Esophagus squamous epithelium (tissue), 5 donors: ENCODE data around the gene HOXD13. TPM values are rescaled to one million over a fixed set of nuclear protein-coding genes. Genes with fewer than 3 reads are reported as not detected.

Source experiments
- DNase-seq: peaks from one replicate; lab custom pipeline; 2025; lab: John Stamatoyannopoulos, UW
- H3K27ac ChIP-seq, 4 donors: fragments of 200-600 bp; sonication (generic); one replicate each; pipeline ENCODE4 v1.5.1; 2016 to 2019; ENCODE audit warnings: mild to moderate bottlenecking in 1 of 4
- H3K27me3 ChIP-seq, 4 donors: fragments of 200-600 bp; sonication (generic); 1 replicate in 3 of 4; 2 replicates in 1 of 4; pipeline versions ENCODE4 v1.5.1 to v1.6.0; 2017 to 2021; ENCODE audit warnings: antibody characterized with exemption in 1 of 4
- H3K36me3 ChIP-seq, 3 donors: fragments of 200-600 bp; sonication (generic); one replicate each; pipeline ENCODE4 v1.5.1; 2016 to 2019
- H3K4me1 ChIP-seq, 3 donors: fragments of 200-600 bp; sonication (generic); one replicate each; pipeline ENCODE4 v1.5.1; 2017 to 2019
- H3K4me3 ChIP-seq, 4 donors: fragments of 200-600 bp; sonication (generic); 1 replicate in 3 of 4; 2 replicates in 1 of 4; pipeline ENCODE4 v1.5.1; 2016 to 2019; ENCODE audit warnings: mild to moderate bottlenecking in 2 of 4, moderate library complexity in 1 of 4
- H3K9me3 ChIP-seq, 3 donors: fragments of 200-600 bp; sonication (generic); one replicate each; pipeline ENCODE4 v1.5.1; 2016 to 2019
- CTCF ChIP-seq, 6 experiments: fragments of 450-650 bp in 4 of 6; fragments of 200-600 bp in 2 of 6; sonication (generic) in 2 of 6; IDR thresholded peaks; one replicate each; pipeline ENCODE4 v1.5.1; 2016 to 2019; ENCODE audit warnings: antibody characterized with exemption in 6 of 6, mild to moderate bottlenecking in 4 of 6, moderate library complexity in 4 of 6
- POLR2A ChIP-seq, 4 donors: fragments of 450-650 bp; IDR thresholded peaks; one replicate each; pipeline ENCODE4 v1.6.1; 2017; ENCODE audit warnings: antibody characterized with exemption in 4 of 4, mild to moderate bottlenecking in 4 of 4, moderate library complexity in 3 of 4
- WGBS, 2 donors: methylation state at CpG; one replicate each; pipeline ENCODE4 v1.1.5; 2018; 5-methylcytosine and 5-hydroxymethylcytosine counted together
- intact Hi-C: fragments of 100-400 bp; cut with DNase I; formaldehyde crosslinking; loops from one replicate; pipeline ENCODE4 v1.15.0; 2022
- total RNA-seq, 4 donors: library from RNA; depleted of rRNA; stranded (reverse); fragments of >200 nt; gene quantifications; one replicate each; pipeline ENCODE4 v1.1.0, GENCODE V29; 2016
- donor health status: DM: yes; HTN: yes; CAD: no.

The HOXD13 gene
- total RNA-seq, 4 donors from 2014 or later: not detected

GRCh38 chr2:176134035-176134434, 41.5 kb downstream of the HOXD13 start:
- H3K4me3 ChIP-seq: no peak overlapping the region
- WGBS, 2 donors: 38 to 48% methylated on average over 4 of the region's 4 CpGs
- no peak for DNase-seq
- intact Hi-C loops: no loop called here
- H3K27ac ChIP-seq: no peak overlapping the region
- H3K36me3 ChIP-seq: no peaks in the 10 kb centered on the region
- no peak for TF ChIP-seq CTCF (IDR thresholded peaks at IDR 0.05)
- TF ChIP-seq POLR2A (IDR thresholded peaks at IDR 0.05): no peak
- no peaks in the 10 kb centered on the region for H3K9me3 ChIP-seq
- peaks cover 5 to 61% (median 9%) of the 10 kb centered on the region in 3 donors for H3K4me1 ChIP-seq
- H3K27me3 ChIP-seq: peaks cover 28 to 100% (median 54%) of the 10 kb centered on the region in 4 donors

GRCh38 chr2:176135035-176135440, 42.5 kb downstream of the HOXD13 start:
- no peak for DNase-seq
- intact Hi-C loops: loop anchor here (5.0 kb wide), 1 partner anchor 422 kb away; no protein-coding TSS in a partner anchor
- Histone ChIP-seq H3K9me3 (no peaks in the 10 kb centered on the region), H3K27ac (peak overlapping the region in 3 of 4 donors; percentile 66 to 83 (median 82)), H3K36me3 (no peaks in the 10 kb centered on the region), H3K4me1 (peaks cover 0 to 58% (median 4%) of the 10 kb centered on the region in 3 donors), H3K27me3 (peaks cover 24 to 100% (median 55%) of the 10 kb centered on the region in 4 donors), H3K4me3 (no peak overlapping the region)
- TF ChIP-seq CTCF (IDR thresholded peaks at IDR 0.05) (no peak), POLR2A (IDR thresholded peaks at IDR 0.05) (no peak)

GRCh38 chr2:176136374-176137251, 44.1 kb downstream of the HOXD13 start:
- TF ChIP-seq POLR2A (IDR thresholded peaks at IDR 0.05) (no peak), CTCF (IDR thresholded peaks at IDR 0.05) (no peak)
- peaks cover 19 to 100% (median 49%) of the 10 kb centered on the region in 4 donors for H3K27me3 ChIP-seq
- DNase-seq: no peak
- intact Hi-C loops: loop anchor here (5.0 kb wide), 1 partner anchor 421 kb away; no protein-coding TSS in a partner anchor
- peak overlapping the region; percentile 12 to 63 (median 38) for H3K4me3 ChIP-seq
- H3K4me1 ChIP-seq: peaks cover 0 to 60% (median 9%) of the 10 kb centered on the region in 3 donors
- no peaks in the 10 kb centered on the region for H3K36me3 ChIP-seq
- no peaks in the 10 kb centered on the region for H3K9me3 ChIP-seq
- peak overlapping the region; percentile 19 to 83 (median 74) for H3K27ac ChIP-seq
- WGBS, 2 donors: 7 to 10% methylated on average over 15 to 27 of the region's 71 CpGs

- intact Hi-C loops: loop anchor here (5.0 kb wide), 1 partner anchor 420 kb away; no protein-coding TSS in a partner anchor
- H3K27me3 ChIP-seq: peaks cover 17 to 100% (median 45%) of the 10 kb centered on the region in 4 donors
- H3K36me3 ChIP-seq: no peaks in the 10 kb centered on the region
- WGBS, 2 donors: 14 to 42% methylated on average over 1 to 2 of the region's 2 CpGs
- H3K27ac ChIP-seq: peak overlapping the region; percentile 19 to 83 (median 74)
- DNase-seq: no peak
- H3K4me3 ChIP-seq: peak overlapping the region; percentile 12 to 63 (median 38)
- H3K9me3 ChIP-seq: no peaks in the 10 kb centered on the region
- no peak for TF ChIP-seq CTCF (IDR thresholded peaks at IDR 0.05)
- no peak for TF ChIP-seq POLR2A (IDR thresholded peaks at IDR 0.05)
- peaks cover 0 to 56% (median 9%) of the 10 kb centered on the region in 3 donors for H3K4me1 ChIP-seq
Measured at GRCh38 chr2:176137252-176137580, 44.7 kb downstream of the HOXD13 start.

- TF ChIP-seq CTCF (IDR thresholded peaks at IDR 0.05): no peak
- TF ChIP-seq POLR2A (IDR thresholded peaks at IDR 0.05): no peak
- no peaks in the 10 kb centered on the region for H3K9me3 ChIP-seq
- WGBS, 2 donors: 43 to 49% methylated on average over 8 of the region's 8 CpGs
- intact Hi-C loops: loop anchor here (5.0 kb wide), 1 partner anchor 419 kb away; no protein-coding TSS in a partner anchor
- no peaks in the 10 kb centered on the region for H3K36me3 ChIP-seq
- H3K4me3 ChIP-seq: peak overlapping the region in 3 of 4 donors; percentile 27 to 63 (median 49)
- peaks cover 0 to 50% (median 9%) of the 10 kb centered on the region in 3 donors for H3K4me1 ChIP-seq
- peaks cover 17 to 100% (median 41%) of the 10 kb centered on the region in 4 donors for H3K27me3 ChIP-seq
- no peak for DNase-seq
- peak overlapping the region in 3 of 4 donors; percentile 61 to 66 (median 62) for H3K27ac ChIP-seq
Measured at GRCh38 chr2:176137906-176138305, 45.4 kb downstream of the HOXD13 start.
